Measurements from ENCODE around the gene DUSP2.

Gene DUSP2

GRCh38 chr2:96113367-96113677 lies 31.9 kb downstream of the DUSP2 start:
- DNase-seq, result no peak

- DNase-seq, result no peak
Measured at GRCh38 chr2:96112501-96113366, 32.5 kb downstream of the DUSP2 start.

GRCh38 chr2:96111823-96112500 lies 33.3 kb downstream of the DUSP2 start:
- DNase-seq, result no peak

GRCh38 chr2:96111257-96111640 lies 34.0 kb downstream of the DUSP2 start:
- DNase-seq, result no peak

- no peak for DNase-seq
Measured at GRCh38 chr2:96110621-96111256, 34.5 kb downstream of the DUSP2 start.

GRCh38 chr2:96109931-96110511 lies 35.2 kb downstream of the DUSP2 start:
- DNase-seq, result no peak

- no peak for DNase-seq
Measured at GRCh38 chr2:96109361-96109680, 35.9 kb downstream of the DUSP2 start.

GRCh38 chr2:96108541-96109360 lies 36.5 kb downstream of the DUSP2 start:
- DNase-seq, result no peak

GRCh38 chr2:96108151-96108540 lies 37.1 kb downstream of the DUSP2 start:
- no peak for DNase-seq

- DNase-seq, result no peak
Measured at GRCh38 chr2:96107708-96108065, 37.6 kb downstream of the DUSP2 start.

GRCh38 chr2:96106991-96107707 lies 38.1 kb downstream of the DUSP2 start:
- DNase-seq, result no peak

GRCh38 chr2:96105994-96106715 lies 39.1 kb downstream of the DUSP2 start:
- no peak for DNase-seq

- DNase-seq, result no peak
Measured at GRCh38 chr2:96105152-96105915, 39.9 kb downstream of the DUSP2 start.

- no peak for DNase-seq
Measured at GRCh38 chr2:96104487-96104861, 40.8 kb downstream of the DUSP2 start.

- no peak for DNase-seq
Measured at GRCh38 chr2:96103761-96104486, 41.3 kb downstream of the DUSP2 start.

- DNase-seq, result no peak
Measured at GRCh38 chr2:96103187-96103601, 42.0 kb downstream of the DUSP2 start.

GRCh38 chr2:96102596-96103186 lies 42.5 kb downstream of the DUSP2 start:
- DNase-seq, result no peak

- DNase-seq, result no peak
Measured at GRCh38 chr2:96100893-96101304, 44.3 kb downstream of the DUSP2 start.

Data from NCI-H187 (cell line).